Measurements from ENCODE around the gene KIN.

GRCh38 chr10:7705341-7705740 lies 82.5 kb downstream of the KIN start:
- TF ChIP-seq POLR2A (IDR thresholded peaks at IDR 0.05) = no peak
- TF ChIP-seq, protein P1, sequence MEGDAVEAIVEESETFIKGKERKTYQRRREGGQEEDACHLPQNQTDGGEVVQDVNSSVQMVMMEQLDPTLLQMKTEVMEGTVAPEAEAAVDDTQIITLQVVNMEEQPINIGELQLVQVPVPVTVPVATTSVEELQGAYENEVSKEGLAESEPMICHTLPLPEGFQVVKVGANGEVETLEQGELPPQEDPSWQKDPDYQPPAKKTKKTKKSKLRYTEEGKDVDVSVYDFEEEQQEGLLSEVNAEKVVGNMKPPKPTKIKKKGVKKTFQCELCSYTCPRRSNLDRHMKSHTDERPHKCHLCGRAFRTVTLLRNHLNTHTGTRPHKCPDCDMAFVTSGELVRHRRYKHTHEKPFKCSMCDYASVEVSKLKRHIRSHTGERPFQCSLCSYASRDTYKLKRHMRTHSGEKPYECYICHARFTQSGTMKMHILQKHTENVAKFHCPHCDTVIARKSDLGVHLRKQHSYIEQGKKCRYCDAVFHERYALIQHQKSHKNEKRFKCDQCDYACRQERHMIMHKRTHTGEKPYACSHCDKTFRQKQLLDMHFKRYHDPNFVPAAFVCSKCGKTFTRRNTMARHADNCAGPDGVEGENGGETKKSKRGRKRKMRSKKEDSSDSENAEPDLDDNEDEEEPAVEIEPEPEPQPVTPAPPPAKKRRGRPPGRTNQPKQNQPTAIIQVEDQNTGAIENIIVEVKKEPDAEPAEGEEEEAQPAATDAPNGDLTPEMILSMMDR (IDR thresholded peaks at IDR 0.05) = no peak

All from right lobe of liver (tissue), 4 donors.